COLO668 (cell line): ENCODE results near the gene LTC4S.
"Not testable (repeated sequence)": the region's sequence is repeated elsewhere in the genome, so short reads cannot be mapped to it uniquely, and the experiment has no call there.

Experiments
- DNase-seq: peaks from one replicate; lab custom pipeline; 2025; ENCODE audit not compliant: unreplicated experiment; lab: John Stamatoyannopoulos, UW

The LTC4S gene

DNA sequence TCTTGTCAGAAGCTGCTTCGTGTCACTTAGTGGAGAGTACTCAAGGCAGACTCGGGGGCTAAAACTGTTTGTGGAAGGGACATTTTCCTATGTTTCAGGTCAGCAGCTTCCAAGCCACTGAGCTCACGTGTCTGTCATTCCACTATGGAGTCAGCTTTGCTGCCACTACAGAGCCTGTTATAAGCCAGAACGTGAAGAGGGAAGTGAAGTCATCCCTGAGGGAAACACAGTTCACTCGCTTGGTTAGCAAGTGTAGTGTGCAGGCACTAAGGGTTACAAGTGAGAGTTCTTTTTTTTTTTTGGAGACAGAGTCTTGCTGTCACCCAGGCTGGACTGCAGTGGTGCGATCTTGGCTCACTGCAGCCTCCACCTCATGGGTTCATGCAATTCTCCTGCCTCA, 24.5 kb upstream of the LTC4S start:
- no peak for DNase-seq

DNA sequence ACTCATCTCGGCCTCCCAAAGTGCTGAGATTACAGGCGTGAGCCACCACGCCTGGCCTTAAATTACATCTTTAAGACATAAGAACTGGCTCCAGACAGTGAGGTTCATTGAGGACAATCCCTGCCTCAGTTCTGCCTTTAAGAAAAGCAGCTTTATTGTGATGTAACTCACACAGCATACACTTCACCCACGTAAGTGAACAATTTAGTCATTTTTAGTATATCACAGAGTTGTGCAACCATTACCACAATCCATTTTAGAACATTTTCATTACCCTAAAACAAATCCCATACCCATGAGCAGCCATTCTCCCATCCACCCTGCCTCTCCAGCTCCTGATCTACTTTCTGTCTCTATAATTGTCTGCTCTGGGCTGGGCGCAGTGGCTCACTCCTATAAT, 24.0 kb upstream of the LTC4S start:
- no peak for DNase-seq

DNA sequence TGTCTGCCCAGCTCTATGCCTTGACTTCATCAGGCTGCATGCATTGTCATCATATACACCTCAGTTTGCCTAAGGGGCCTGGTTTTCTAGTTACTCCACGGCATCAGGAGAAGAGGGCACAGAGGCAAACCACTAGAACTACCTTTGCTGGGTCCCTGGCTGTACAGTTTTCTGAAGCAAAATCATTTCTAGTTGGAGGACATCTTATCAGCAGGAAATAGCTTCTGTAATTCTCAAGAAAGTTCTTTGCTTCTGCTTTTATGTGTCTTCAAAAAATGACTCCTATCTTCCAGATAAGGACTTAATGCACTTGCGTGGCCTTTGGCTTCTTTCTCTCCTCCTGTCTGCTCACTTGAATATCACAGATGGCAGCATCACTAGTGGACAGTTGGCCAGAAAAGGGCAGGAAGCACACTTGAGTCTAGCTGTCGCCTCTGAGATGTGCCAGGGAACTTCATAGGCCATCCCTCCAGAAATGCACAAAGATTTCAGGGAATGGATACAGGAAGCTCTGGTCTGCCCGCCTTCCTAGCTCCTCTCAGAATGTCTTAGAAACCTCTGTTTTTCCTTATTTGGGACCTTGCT, 22.4 kb upstream of the LTC4S start:
- DNase-seq = no peak

DNA sequence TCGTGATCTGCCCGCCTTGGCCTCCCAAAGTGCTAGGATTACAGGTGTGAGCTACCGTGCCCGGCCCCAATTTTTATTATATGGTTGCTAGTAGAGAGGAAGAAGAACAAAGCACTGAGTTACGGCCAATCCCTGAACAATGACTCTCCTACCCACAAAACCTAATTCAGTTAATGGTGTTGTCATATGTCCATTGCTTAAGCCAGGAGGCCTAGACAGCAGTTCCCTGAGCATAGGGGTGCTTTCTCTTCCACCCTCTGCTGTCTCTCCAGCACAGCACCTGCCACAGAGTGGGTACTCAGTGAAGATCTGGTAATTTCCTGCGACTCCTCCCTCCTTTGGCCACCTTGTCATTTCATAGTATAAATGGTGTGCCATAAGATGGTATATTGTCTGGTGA, 21.4 kb upstream of the LTC4S start:
- DNase-seq = no peak

DNA sequence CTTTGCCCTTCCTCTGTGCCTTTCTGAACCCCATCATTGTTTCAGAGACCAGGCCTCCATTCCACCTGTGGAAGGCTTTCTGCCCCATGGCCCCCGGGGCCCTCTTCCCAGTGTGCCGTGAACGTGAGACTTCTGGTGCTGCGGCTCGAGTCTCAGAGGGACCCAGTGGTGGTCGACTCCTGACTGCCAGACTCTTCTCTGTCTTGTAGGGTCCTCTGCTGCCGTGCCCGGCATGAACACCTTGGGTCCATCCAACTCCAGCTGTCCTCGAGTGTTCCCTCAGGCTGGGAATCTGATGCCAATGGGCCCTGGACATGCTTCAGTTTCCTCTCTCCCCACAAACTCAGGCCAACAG, 20.1 kb upstream of the LTC4S start:
- no peak for DNase-seq

DNA sequence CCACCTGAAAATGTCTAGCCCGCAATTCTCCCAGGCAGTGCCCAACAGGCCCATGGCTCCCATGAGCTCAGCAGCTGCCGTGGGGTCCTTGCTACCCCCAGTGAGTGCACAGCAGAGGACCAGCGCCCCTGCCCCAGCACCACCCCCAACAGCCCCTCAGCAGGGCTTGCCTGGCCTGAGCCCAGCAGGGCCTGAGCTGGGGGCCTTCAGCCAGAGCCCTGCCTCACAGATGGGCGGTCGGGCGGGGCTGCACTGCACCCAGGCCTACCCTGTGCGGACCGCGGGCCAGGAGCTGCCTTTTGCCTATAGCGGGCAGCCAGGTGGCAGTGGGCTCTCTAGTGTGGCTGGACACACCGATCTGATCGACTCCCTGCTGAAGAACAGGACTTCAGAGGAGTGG, 19.3 kb upstream of the LTC4S start:
- no peak for DNase-seq

DNA sequence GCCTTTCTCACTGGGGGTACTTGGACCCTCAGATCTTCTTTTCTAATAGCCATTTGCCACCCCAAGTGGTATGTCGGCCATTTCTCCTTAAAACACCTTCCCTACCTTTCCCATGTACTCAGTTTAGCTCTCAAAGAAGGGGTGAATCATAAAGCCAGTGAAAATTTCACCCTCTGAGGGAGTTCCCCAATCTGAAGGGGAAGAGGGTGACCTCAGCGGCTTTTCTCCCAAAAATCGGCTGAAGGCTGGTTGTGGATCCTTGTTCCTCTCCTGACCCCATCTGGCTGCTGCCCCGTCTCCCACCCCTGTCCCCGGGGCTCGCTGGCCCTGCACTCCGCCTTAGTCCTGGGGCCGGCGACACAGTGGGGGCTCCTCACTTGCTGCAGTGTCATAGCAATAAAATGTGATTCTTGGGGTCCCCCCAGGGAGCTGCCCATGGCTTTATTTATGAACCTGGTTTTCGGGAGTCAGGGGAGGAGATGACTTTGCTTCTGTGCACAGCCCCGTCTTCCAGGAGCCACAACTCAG, 17.3 kb upstream of the LTC4S start:
- DNase-seq = no peak

DNA sequence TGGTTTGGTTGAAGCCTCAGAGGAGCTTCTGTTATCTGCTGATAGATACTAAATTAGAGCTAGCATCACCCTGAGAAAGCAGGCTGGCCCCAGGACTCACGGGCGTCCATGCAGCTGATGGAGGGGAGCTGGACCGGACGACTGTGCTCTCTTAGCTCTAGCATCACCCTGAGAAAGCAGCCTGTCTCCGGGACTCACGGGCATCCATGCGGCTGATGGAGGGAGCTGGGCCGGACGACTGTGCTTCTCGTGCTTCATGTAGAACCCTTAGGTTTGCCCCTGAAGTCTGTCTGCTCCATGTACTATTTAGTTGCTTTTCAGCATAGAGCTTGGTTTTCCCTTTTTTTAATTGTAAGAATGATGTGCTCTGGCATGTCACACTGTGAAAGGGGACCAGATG, 16.3 kb upstream of the LTC4S start:
- DNase-seq = no peak

DNA sequence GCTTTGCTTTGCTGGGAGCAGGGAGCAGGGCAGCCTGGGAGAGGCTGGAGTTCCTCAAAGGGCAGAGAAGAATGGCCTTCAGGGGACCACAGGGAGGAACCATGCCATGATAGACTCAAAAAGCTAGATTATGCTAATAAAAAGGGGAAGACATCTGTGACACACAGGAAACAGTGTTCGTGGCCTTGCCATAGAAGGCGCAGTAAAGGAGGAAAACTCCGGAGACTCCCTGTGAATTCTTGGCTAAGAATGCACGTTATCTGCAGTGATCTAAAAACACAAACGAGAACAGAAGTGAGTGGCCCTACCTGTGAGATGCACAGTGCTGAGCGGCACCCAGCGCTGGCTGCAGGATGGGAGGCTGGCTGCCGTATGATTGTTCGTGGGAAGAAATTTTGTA, 15.9 kb upstream of the LTC4S start:
- no peak for DNase-seq

DNA sequence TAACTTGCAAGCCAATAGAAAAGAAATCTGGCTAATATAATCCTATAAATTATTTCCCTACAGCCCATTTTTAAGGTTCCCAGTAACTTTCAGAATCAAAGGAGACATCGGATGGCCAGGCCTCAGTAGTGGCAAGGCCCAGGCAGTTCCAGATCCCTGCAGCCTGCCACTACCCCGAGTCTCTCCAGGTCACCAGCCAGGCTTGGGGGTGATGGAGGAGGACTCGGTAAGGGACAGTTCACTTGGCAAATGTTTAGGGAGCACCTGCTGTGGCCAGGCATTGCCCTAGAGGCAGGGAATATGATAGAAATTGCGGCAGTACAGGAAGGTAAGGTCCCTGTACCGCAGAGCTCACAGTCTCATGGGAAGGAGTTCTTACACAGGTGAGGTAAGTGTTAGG, 15.2 kb upstream of the LTC4S start:
- DNase-seq = no peak

DNA sequence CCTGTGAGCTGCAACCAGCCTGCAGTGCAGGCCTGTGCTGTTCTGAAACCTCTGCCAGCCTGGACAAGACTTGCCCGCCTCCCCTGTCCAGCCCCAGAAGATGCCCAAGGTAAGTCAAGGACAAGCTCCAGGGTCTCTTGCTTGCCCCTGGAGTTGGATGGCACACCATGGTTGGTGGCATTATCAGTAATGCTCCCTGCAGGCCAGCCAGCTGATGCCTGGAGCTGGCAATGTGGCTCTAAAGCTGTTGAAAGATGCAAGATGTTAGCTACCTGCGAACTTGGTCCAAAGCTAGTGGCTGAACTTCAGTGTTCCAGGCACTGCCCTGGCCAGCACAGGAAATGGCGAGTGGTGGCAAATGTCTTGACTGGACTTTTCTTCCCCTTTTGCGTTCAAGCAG, 14.0 kb upstream of the LTC4S start:
- no peak for DNase-seq

DNA sequence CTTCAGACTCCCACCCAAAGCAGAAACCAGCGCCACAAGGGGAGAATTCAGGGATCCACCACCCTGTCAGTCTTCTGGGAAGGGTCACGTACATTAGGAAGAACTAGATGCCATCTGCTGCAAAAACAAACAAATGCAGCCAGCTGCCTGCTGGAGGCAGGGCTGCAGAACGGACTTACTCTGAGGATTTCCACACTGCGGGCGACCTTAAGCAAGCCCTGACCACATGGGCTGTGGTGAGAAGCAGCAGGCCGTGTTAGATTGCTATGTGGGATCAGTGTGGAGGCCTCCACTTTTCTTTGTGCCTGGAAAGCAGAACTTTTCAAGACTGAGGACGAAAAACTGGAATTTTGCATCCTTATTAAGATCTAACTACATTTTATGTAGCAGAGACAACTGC, 13.4 kb upstream of the LTC4S start:
- no peak for DNase-seq

DNA sequence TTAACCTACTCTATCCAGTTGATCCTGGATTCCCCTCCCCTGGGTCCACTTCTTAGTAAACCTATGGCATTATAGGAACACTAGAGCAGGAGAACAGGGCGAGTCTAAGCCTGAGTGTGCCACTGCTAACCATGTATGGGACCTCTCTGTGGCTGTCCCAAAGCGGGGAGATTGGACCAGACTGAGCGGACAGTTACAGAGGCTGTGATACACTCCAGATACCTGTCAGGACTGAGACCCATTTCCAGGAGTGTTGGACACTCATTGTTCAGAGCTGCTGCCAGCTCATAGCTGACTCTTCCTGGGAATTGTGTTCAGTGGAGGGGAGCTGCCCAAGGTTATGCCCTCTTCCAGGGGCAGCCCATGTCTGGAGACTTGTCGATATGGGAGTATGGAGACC, 11.9 kb upstream of the LTC4S start:
- DNase-seq = no peak

DNA sequence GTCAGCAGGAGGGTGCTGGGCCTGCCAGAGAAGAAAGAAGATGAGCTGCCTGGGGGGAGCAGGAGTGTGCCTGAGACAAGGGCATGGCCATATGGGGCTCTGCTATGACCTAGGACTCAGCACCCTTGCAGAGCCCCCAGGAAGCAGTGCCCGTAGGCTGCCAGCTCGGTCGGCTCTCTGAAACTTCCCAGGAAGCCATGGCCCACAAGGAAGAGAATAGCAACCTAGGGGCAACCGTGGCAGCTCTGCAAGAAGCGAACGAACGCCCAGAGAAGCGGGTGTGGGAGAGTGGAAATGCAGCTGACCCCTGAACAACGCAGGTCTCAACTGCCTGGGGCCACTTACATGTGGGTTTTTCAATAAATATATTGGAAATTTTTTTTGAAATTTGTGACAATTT, 10.7 kb upstream of the LTC4S start:
- no peak for DNase-seq

DNA sequence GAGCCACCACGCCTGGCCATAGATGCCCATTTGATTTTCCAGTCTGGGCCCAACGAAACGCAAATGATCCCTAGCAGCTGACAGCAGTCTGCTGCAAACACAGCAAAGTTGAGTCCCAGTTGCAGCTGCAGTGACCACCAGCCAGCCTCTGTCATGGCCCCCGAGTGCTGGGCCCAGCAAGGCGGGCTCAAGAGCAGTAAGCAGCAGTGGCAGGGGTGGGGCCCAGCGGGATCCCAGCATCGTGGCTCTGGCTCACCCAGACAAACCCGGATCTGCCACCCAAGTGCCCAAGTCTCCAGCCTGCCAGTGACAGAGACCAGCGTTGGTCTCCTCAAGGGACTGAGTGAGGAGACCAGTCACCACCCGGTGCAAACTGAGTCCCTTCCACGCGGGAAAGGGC, 6.9 kb upstream of the LTC4S start:
- DNase-seq = no peak

DNA sequence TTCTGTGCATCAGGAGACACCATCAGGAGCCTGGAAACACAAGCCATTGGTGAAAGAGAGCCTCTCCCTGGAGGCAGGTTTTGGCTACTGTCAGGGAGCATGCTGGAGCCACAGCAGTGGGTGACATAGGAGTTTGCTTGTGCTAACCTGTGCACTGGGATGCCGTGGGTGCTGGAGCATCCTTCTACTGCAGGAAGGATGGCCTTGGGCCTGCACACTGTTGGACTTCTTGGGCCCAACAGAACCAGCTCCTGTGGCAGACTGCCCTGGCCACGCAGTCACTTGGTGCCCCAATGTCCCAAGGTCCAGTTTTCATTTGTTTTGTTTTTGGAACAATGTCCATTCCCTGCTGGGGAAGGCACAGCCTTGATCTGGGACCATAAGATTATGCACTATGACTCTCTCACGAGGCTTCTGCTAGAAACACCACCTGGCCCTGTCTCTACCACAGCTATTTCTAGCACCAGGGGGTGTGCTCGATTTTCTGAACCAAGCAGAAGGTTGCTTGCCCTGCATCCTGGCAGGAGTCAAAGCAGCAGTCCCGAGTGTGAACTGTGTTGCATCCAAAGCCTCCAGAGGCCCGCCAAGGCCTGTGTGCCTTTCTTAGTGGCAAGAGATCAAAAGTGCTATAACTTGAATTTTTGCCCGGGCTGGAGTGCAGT, 5.5 kb upstream of the LTC4S start:
- no peak for DNase-seq

DNA sequence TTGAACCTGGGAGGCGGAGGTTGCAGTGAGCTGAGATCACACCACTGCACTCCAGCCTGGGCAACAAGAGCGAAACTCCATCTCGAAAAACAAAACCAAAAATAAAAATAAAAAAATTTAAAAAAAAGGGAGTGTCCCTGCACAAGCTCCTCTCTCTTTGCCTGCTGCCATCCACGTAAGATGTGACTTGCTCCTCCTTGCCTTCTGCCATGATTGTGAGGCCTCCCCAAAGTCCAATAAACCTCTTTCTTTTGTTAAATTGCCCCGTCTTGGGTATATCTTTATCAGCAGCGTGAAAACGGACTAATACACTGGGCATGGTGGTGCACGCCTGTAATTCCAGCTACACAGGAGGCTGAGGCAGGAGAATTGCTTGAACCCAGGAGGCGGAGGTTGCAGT, 4.5 kb upstream of the LTC4S start:
- not testable (repeated sequence) for DNase-seq

DNA sequence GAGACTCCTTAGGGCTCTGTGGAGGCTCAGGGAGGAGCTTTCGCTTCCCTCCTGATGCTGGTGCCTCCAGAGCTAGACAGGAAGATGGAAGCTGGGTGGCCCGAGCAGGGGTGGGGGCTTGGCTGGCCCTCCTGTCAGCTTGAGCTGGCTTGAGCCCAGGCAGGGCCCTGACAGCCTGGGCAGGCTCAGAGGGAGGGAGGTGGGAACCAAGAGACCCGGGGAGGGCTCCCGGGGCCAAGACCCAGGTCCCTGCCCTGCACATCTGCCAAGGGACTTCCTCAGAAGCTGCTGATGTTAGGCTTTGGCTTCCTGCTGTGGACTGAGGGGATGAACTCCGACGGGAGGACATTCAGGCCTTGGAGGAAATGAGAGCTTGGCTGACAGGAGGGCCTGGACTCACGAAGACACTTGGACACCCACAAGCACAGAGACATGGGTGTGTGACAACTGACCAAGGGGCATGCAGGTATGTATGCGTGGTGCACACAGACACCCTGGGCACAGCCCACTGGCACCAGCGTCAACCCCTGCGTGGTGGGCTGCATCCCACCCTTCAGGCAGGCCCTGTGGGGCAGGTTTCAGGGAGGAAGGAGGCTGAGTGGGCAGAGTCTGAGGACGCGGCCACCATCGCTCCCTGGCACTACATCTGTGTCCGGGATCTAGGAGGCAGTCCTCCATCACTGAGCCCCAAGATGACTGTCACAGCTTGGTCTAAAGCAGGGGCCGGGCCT, 1.7 kb upstream of the LTC4S start:
- DNase-seq = no peak

DNA sequence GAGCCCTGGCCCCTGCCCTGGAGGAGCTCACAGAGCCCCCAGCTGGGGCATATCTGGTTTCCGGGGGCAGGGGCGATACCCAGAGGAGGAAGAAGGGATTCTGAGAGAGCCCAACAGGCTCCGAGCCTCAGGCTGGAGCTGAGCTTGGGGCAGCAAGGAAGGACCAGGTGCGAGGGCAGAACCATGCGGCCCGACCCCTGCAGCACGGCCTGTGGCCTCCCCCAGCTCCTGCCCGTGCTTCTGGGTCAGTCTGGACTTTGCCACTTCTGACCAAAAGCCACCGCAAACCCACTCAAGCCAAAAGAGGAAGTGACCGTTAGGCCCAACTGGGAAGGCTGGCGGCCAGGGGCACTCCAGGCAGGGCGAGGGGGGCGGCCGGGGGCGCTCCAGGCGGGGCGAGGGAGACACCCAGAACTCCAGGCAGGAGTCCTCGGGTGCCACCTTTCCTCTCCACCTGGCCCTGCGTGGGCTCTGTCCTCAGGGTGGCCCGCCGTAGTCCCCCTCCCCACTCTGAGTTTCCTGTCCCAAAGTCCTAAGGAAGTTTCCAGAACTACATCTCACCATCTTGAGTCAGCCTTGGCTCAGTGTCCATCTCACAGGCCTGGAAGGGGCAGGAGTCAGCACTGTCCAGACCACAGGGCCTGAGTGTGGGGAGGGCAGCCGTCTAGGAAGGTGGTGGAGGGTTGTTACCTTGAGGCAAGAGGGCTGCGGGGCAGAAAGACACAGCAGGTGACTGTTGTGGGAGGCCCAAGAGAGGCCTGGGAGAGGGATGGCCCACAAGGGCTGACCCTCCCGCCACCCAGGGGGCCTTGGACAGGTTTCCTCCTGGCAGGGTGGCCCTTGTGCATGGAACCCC, 946 bp upstream of the LTC4S start:
- DNase-seq = no peak

DNA sequence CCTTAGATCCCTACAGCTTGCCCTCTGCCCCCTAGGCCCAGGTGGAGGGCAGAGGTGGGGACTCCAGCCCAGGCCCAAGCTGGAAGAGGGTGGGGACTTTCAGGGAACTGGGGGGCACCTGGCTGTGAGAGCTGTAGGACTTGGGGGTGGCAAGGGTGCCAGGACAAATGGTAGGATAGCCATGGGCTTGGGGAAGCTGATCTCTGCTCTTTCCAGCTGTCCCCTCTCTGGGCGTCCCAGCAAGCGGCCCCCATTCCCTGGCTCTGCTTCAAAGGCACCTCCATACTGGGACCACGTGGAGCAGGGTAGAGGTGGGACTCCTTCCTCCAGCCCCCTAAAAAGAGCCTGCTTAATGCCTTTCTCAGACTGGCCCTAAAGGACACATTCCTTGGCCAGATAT, 385 bp downstream of the LTC4S start:
- no peak for DNase-seq

DNA sequence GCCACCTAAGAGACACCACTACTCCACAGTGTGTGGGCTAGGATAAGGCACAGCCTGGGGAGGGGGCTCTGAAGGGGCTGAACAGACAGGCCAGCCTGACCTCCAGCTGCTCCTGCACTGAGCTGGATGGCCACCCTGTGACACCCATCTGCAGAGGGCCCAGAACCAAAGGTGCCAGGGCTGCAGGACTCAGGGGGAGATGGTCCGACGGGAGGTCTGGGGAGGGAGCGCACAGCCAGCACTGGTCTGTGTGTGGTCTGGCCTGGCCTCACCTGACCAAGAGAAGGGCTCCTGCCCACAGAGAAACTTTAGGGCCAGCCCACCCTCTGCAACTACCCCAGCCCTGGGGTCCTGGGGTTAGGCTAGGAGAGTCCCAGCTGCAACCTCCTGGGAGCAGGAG, 789 bp downstream of the LTC4S start:
- DNase-seq = no peak
